ENCODE data around the gene SELENBP1.
A peak's percentile ranks its signal among the peaks of the same experiment; 100 is the strongest.
"Not testable (repeated sequence)": the region's sequence is repeated elsewhere in the genome, so short reads cannot be mapped to it uniquely, and the experiment has no call there.

The SELENBP1 gene

GRCh38 chr1:151372058-151372934 lies at the start of gene SELENBP1:
Gene SELENBP1 (minus strand): TSS chr1:151372705. CDS start chr1:151372641, 64 bp downstream.
- DNase-seq: peak; percentile 73

DNA sequence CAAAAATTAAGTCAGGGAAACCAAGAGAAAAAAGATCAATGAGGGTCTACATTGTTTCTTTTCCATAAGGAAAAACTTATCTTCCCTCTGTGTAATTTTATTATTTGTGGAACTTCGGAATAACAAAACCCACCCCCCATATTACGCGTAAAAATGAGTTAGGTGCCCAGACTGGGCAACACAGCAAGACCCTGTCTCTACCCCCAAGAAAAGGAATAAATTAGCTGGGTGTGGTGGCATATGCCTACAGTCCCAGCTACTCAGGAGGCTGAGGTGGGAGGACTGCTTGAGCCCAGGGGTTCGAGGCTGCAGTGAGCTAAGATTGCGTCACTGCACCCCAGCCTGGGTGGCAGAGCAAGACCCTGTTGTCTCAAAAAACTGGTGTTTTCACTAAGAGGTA lies 47.3 kb upstream of the SELENBP1 start:
- no peak for DNase-seq

GRCh38 chr1:151418081-151418480 lies 45.6 kb upstream of the SELENBP1 start:
- DNase-seq: no peak

DNA sequence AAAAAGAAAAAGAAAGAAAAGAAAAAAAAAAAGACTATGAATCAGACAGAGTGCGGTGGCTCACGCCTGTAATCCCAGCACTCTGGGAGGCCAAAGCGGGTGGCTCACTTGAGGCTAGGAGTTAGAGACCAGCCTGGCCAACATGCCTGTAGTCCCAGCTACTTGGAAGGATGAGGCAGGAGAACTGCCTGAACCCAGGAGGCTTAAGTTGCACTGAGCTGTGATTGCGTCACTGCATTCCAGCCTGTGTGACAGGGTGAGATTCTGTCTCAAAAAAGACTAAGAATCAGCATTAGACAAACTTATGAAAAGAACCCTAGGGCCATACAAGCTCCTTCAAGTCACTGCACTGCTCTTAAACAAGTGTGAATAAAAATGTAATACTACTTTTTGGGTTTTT lies 43.7 kb upstream of the SELENBP1 start:
- DNase-seq: no peak

DNA sequence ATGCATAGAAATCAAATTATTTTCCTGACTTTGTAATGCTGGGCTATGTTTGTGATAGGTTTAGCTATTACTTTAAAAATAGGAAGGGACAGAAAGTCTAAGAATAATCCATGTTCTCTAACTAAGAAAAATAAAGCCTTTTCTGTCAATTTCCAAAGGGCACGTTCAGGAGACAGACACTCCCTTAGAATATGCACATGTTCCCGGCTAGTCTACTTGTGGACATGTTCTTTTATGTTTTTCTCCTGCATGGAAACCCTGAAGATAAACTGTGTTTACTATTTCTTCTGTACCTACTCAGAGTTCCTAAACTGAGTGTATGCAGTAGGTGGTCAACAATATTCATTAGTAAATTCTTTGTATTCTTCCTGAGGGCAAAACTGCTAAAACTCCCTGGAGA lies 39.4 kb upstream of the SELENBP1 start:
- no peak for DNase-seq

DNA sequence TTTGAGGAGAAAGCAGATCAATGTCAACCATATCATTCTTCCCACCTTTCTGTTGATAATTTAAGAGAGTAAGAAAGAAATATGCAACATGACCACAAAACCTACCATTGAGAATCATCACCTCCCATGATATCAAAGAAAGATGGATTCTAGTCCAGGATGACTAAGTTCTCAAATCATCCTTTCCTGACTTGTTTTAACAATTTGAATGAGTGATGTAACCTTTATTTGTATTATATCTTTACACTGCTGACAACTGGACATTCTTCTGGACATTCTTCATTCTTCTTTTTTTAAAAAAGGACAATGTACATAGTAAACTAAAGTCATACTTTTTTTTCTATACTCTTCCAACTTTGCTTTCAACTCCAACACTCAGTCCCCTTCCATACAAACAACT lies 36.4 kb upstream of the SELENBP1 start:
- DNase-seq: no peak

- no peak for DNase-seq
These were observed 34.8 kb upstream of the SELENBP1 start for GRCh38 chr1:151407304-151407703.

GRCh38 chr1:151406176-151406575 lies 33.7 kb upstream of the SELENBP1 start:
- DNase-seq: no peak

DNA sequence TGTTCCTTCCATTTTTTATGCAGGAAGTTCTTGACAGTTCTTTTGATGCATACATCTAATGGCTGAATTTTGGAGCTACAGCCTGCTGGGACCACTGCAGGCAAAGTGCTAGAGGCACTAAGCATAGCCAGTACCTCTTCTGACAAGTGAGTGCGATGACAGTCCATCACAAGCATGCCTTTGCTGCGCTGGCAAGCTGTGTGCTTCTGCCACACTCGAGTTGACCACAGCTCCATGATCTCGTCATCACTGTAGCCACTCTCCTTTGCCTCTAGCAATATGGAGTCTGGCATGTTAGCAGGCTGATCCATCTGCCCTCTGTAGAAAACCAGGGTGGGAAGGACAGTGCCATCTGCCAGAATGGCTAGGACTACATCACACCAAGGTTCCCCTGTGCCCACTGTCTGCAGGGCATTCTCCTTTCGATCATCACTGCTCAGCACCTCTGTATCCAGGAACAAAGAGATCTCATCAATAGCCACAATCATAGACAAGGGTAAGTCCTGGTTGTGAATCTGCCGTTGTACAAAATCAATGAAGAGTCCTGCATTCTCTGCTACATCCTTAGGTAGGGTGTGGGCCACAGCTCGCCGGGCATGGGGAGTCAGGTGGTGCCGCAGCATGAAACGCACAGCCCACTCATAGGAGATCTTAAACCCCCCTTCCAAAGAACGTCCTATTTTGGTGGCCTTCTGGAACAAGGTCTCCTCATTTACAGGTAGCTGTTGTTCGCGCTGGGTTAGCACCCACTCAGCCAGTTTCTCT lies 32.9 kb upstream of the SELENBP1 start:
- DNase-seq: no peak

DNA sequence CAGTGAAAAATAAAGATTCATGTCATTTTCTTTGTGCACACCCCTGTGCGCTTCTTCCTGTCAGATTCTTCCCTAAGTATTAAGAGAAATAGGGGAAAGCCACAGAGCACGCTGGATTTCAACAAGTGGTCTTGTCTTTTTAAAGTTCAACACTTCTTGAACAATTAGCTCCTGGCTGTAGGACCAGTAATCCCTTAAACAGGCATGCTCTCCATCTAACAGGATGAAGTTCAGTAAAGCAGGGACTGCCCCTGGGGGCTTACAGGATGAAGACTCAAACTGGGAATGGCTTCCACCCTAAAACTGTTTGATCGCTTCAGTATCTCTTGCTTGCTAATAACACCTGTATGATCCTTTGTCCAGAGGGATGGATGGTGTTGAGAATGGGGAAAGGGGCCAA lies 31.1 kb upstream of the SELENBP1 start:
- DNase-seq: no peak

DNA sequence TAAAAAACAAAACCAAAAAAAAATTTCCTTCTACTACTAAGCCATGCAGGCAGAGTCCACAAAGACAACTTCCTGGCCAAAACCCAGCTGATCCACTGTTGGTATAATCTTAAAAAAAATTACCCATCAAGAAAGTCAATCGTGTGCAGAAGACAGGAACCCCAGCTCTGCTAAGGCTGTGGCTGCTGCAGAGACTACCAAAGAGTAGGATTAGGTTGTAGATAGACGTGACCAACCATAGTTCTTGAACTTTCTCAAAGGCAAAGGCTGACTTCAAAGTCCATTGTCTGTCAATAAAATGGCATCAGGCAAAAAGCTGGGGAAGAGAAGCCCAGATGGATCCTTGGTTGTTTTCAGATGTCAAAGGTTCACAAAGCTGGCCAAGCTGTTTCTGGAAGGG lies 30.3 kb upstream of the SELENBP1 start:
- no peak for DNase-seq

- no peak for DNase-seq
These were observed 29.4 kb upstream of the SELENBP1 start for GRCh38 chr1:151401860-151402259.

GRCh38 chr1:151401125-151401788 lies 28.8 kb upstream of the SELENBP1 start:
- DNase-seq: no peak

DNA sequence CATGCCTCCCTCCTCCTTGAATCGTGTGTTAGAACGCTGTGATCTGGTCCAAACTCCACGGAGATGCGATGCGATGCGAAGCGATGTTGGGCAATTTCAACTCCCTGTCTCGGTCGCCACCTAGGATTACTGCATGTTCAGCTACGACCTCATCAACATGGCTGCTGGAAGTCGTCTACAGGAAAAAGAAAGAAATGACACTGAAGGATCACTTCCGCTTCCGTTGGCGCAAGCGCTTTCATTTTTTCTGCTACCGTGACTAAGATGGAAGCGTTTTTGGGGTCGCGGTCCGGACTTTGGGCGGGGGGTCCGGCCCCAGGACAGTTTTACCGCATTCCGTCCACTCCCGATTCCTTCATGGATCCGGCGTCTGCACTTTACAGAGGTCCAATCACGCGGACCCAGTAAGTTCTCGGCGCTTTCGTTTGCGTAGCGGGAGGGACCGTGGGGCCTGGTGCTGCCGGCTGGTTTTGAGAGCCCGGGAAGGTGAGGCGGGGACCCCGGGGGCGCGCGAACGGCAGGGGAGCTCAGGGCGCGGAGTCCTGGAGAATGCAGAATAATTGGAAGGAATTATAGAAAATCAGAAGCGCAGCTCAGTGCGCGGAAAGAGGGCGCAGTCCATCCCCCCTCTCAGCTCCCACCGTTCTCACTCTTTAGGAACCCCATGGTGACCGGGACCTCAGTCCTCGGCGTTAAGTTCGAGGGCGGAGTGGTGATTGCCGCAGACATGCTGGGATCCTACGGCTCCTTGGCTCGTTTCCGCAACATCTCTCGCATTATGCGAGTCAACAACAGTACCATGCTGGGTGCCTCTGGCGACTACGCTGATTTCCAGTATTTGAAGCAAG lies 27.0 kb upstream of the SELENBP1 start, which contains the start of gene PSMB4:
Gene PSMB4 (plus strand): TSS at position 250 of the 848 bp plus-strand sequence. CDS start 15 bp downstream, at position 265.
- DNase-seq: peak; percentile 95

- DNase-seq: not testable (repeated sequence)
These were observed 23.8 kb upstream of the SELENBP1 start for GRCh38 chr1:151396265-151396664.

DNA sequence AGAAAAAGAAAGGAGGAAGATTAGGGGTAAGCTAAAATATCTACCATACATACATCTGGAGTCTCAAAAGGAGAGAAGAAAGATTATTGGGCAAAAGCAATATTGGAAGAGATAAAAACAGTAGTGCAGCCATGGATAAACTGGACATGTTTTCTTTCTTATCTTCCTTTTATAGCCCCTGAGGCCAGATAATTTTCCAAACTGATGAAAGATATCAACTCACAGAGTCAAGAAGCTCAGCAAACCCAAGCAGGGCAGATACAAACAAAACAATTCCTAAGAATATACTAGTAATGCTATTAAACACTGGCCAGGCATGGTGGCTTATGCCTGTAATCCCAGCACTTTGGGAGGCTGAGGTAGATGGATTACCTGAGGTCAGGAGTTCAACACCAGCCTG lies 21.1 kb upstream of the SELENBP1 start:
- DNase-seq: no peak

DNA sequence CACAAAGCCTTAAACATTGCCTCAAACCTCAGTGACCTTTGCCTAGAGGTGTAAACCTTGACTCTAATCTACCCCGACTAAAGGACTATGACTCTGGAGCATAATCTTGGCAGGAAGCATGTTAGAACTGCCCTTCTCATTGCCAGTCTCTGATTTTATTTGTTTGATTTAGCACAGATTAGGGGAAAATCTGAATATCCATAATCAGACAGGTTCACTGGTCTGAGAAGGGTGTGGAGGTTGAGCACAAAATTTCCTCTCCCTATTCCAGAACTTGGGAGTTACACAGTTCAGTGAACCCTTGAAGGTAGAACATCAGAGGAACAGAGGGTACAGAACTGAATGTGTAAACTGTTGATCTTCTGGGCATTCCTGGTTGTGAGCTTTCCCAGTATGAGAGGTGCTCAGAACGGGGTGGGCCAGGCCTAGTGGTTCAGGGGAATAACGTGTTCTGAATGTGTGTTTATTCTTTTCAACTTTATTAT lies 18.6 kb upstream of the SELENBP1 start:
- no peak for DNase-seq

DNA sequence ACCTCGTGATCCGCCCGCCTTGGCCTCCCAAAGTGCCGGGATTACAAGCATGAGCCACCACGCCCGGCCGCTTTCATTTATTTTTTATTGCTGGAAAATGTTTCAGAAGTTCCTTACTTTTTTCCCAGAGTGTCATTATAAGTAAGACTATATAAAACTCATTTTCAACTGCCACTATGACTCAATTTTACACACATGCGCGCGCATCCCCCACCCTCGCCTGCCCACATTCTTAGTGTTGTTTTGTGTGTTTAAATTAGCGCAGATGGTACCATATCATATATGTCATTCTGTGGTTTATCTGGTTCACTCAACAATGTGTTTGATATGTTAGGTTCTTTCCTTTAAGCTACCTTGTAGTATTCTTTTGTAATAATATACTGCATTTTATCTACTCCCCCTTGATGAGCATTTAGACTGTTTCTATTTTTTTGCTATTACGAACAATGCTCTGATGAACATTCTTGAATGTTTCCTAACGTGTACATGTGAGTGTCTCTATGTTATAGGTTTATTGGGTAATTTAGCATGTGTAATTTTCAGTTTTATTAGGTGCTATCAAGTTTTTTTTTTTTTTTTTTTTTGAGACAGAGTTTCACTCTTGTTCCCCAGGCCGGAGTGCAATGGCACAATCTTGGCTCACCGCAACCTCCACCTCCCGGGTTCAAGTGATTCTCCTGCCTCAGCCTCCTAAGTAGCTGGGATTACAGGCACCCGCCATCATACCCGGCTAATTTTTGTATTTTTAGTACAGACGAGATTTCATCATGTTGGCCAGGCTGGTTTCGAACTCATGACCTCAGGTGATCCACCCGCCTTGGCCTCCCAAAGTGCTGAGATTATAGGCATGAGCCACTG lies 17.9 kb upstream of the SELENBP1 start:
- DNase-seq: not testable (repeated sequence)

DNA sequence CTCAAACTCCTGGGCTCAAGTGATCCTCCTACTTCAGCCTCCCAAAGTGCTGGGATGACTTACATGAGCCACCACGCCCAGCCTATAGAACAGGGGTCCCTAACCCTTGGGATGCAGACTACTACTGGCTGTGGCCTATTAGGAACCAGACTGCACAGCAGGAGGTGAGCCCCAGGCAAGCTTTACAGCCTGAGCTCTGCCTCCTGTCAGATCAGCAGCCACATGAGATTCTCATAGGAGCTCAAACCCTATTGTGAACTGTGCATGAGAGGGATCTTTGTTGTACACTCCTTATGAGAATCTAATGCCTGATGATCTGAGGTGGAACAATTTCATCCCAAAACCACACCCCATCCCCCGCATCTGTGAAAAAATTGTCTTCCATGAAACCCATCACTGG lies 13.5 kb upstream of the SELENBP1 start:
- DNase-seq: no peak

DNA sequence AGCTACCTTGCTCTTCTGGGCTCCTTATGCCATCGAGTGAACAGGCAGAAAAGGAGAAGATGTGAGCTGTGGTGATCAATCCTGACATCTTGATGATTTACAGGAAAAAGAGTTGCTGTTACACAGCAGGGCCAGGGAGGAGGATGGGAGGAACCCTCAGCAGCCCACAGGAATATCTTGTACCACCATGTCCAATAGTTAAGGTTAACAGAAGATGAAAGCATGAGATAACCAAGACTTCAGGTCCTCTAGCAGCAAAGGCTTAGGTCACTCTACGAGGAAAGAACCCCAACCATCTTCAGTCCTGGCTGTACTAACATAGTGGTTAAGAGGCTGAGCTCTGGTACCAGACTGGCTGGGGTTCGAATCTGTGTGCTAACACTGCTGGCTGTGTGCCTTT lies 12.1 kb upstream of the SELENBP1 start:
- peak; percentile 55 for DNase-seq
